Liver (tissue), 9 donors: ENCODE data around the gene GOSR2. TPM values are rescaled to one million over a fixed set of nuclear protein-coding genes. Genes with fewer than 3 reads are reported as not detected.
A peak's percentile ranks its signal among the peaks of the same experiment; 100 is the strongest.

Source experiments
- DNase-seq: peaks from one replicate; pipeline ENCODE4 v3.0.0-alpha.2; 2017; ENCODE audit warnings: low spot score
- H3K27ac ChIP-seq, 2 donors: one replicate each; pipeline ENCODE4 v1.7.0; 2013; ENCODE audit warnings: inconsistent platforms in 2 of 2, low read length in 2 of 2, control low read depth in 1 of 2, low read depth in 1 of 2, mild to moderate bottlenecking in 1 of 2
- H3K27me3 ChIP-seq, 4 donors: one replicate each; pipeline versions ENCODE4 v1.6.1 to v1.7.0; 2013; ENCODE audit warnings: low read length in 3 of 4, inconsistent platforms in 1 of 4, mild to moderate bottlenecking in 1 of 4, moderate library complexity in 1 of 4; ENCODE audit not compliant: control insufficient read depth in 4 of 4, insufficient read depth in 4 of 4
- H3K36me3 ChIP-seq, 4 donors: one replicate each; pipeline versions ENCODE4 v1.6.1 to v1.7.0; 2013; ENCODE audit warnings: low read length in 3 of 4, mild to moderate bottlenecking in 3 of 4, low read depth in 1 of 4, moderate library complexity in 1 of 4; ENCODE audit not compliant: control insufficient read depth in 4 of 4, insufficient read depth in 3 of 4
- H3K4me1 ChIP-seq, 4 donors: one replicate each; pipeline versions ENCODE4 v1.6.1 to v1.7.0; 2013; ENCODE audit warnings: low read length in 3 of 4, mild to moderate bottlenecking in 3 of 4, moderate library complexity in 1 of 4; ENCODE audit not compliant: control insufficient read depth in 4 of 4, insufficient read depth in 4 of 4
- H3K4me3 ChIP-seq, 3 donors: one replicate each; pipeline versions ENCODE4 v1.6.1 to v1.7.0; 2013; ENCODE audit warnings: low read length in 3 of 3, control low read depth in 1 of 3, low read depth in 1 of 3, mild to moderate bottlenecking in 1 of 3
- H3K9ac ChIP-seq, 2 donors: one replicate each; pipeline ENCODE4 v1.7.0; 2013; ENCODE audit warnings: low read length in 2 of 2, mild to moderate bottlenecking in 2 of 2, moderate library complexity in 2 of 2, control low read depth in 1 of 2, low read depth in 1 of 2
- H3K9me3 ChIP-seq, 4 donors: one replicate each; pipeline versions ENCODE4 v1.6.1 to v1.7.0; 2013; ENCODE audit warnings: low read length in 3 of 4; ENCODE audit not compliant: control insufficient read depth in 4 of 4
- ATF3 ChIP-seq: IDR thresholded peaks from 2 replicates; pipeline ENCODE4 v1.6.1; 2016; ENCODE audit warnings: antibody characterized with exemption
- CTCF ChIP-seq: fragments of 150-350 bp; IDR thresholded peaks from 2 replicates; pipeline ENCODE4 v1.5.1; 2017; ENCODE audit warnings: improper control_type of control experiment, low read depth, low read length; ENCODE audit not compliant: missing input control
- EGR1 ChIP-seq, 2 donors: IDR thresholded peaks; 2 replicates each; pipeline ENCODE4 v1.6.1; 2016 to 2018; ENCODE audit warnings: antibody characterized with exemption in 2 of 2, low read depth in 2 of 2
- FOXA1 ChIP-seq: IDR thresholded peaks from 2 replicates; pipeline ENCODE4 v1.6.1; 2016; ENCODE audit warnings: antibody characterized with exemption
- FOXA2 ChIP-seq: IDR thresholded peaks from 2 replicates; pipeline ENCODE4 v1.6.1; 2016; ENCODE audit warnings: antibody characterized with exemption
- GABPA ChIP-seq, 2 donors: IDR thresholded peaks in 1 of 2; conservative IDR thresholded peaks in 1 of 2; 2 replicates each; pipeline ENCODE4 v1.6.1; 2016; ENCODE audit warnings: antibody characterized with exemption in 2 of 2, mild to moderate bottlenecking in 1 of 2, moderate library complexity in 1 of 2
- HNF4G ChIP-seq: IDR thresholded peaks from 2 replicates; pipeline ENCODE4 v1.6.1; 2016; ENCODE audit warnings: antibody characterized with exemption
- NR2F2 ChIP-seq: IDR thresholded peaks from 2 replicates; pipeline ENCODE4 v1.6.1; 2016; ENCODE audit warnings: antibody characterized with exemption
- RAD21 ChIP-seq, 2 donors: IDR thresholded peaks; 2 replicates each; pipeline ENCODE4 v1.6.1; 2016; ENCODE audit warnings: antibody characterized with exemption in 2 of 2, mild to moderate bottlenecking in 2 of 2
- REST ChIP-seq: IDR thresholded peaks from 2 replicates; pipeline ENCODE4 v1.6.1; 2016; ENCODE audit warnings: antibody characterized with exemption, mild to moderate bottlenecking
- SP1 ChIP-seq: IDR thresholded peaks from 2 replicates; pipeline ENCODE4 v1.6.1; 2018; ENCODE audit warnings: antibody characterized with exemption, mild to moderate bottlenecking
- WGBS: extraction: QIAGEN DNeasy Blood & Tissue Kit; methylation state at CpG from one replicate; pipeline ENCODE4 v1.1.7; 2013; 5-methylcytosine and 5-hydroxymethylcytosine counted together
- polyA plus RNA-seq, 2 donors: library from polyadenylated mRNA; stranded (reverse) in 1 of 2; unstranded in 1 of 2; fragments of 200-250 nt in 1 of 2; fragments of >200 nt in 1 of 2; fragmentation: Nextera tagmentation in 1 of 2; extraction: Ambion mirVana in 1 of 2; gene quantifications; one replicate each; pipeline versions ENCODE4 v1.2.1 to v1.2.3, GENCODE V29; 2013 to 2015
- total RNA-seq, 2 donors: library from RNA; depleted of rRNA; stranded (reverse); fragments of >200 nt; gene quantifications; one replicate each; pipeline ENCODE4 v1.2.3, GENCODE V29; 2014
- donor health status: healthy.
- donor health status: healthy.
- donor health status: healthy.
- donor health status: healthy.
- donor health status: healthy.

Gene GOSR2
- total and polyA plus RNA-seq, 4 donors = 19.9 to 43.8 (median 21.0) TPM

- H3K9me3 ChIP-seq = no peaks in the 10 kb centered on the region
- peaks cover 9 to 42% (median 34%) of the 10 kb centered on the region in 4 donors for H3K36me3 ChIP-seq
- H3K27ac ChIP-seq = peak overlapping the region in 1 of 2 donors; percentile 45
- no peak overlapping the region for H3K4me3 ChIP-seq
- DNase-seq = no peak
- WGBS = 79% methylated on average over 10 of the region's 10 CpGs
- peaks cover 16 to 31% (median 25%) of the 10 kb centered on the region in 4 donors for H3K4me1 ChIP-seq
- no peak overlapping the region for H3K9ac ChIP-seq
- no peaks in the 10 kb centered on the region for H3K27me3 ChIP-seq
- TF ChIP-seq ATF3 (no peak), SP1 (no peak), NR2F2 (peak; percentile 94), FOXA2 (no peak)
Measured at GRCh38 chr17:46928467-46929261, 5.7 kb downstream of the GOSR2 start.

GRCh38 chr17:46929413-46929812 lies 6.5 kb downstream of the GOSR2 start:
- H3K27me3 ChIP-seq = no peaks in the 10 kb centered on the region
- WGBS = 80% methylated on average over 6 of the region's 6 CpGs
- no peak overlapping the region for H3K27ac ChIP-seq
- H3K4me1 ChIP-seq = peaks cover 15 to 23% (median 18%) of the 10 kb centered on the region in 4 donors
- H3K9ac ChIP-seq = no peak overlapping the region
- DNase-seq = no peak
- no peaks in the 10 kb centered on the region for H3K9me3 ChIP-seq
- H3K36me3 ChIP-seq = peaks cover 13 to 49% (median 39%) of the 10 kb centered on the region in 4 donors
- H3K4me3 ChIP-seq = no peak overlapping the region
- no peak for TF ChIP-seq CTCF
- no peak for TF ChIP-seq REST
- TF ChIP-seq FOXA1 = no peak
- TF ChIP-seq GABPA (IDR thresholded peaks at IDR 0.05 in 1 of 2, conservative IDR thresholded peaks at IDR 0.05 in 1 of 2) = no peak
- no peak for TF ChIP-seq FOXA2
- no peak for TF ChIP-seq RAD21 (IDR thresholded peaks at IDR 0.05)

GRCh38 chr17:46930051-46930450 lies 7.1 kb downstream of the GOSR2 start:
- 92% methylated on average over 4 of the region's 4 CpGs for WGBS
- H3K9ac ChIP-seq = no peak overlapping the region
- H3K4me1 ChIP-seq = peaks cover 9 to 17% (median 12%) of the 10 kb centered on the region in 4 donors

More at GRCh38 chr17:46930051-46930450, 7.1 kb downstream of the GOSR2 start:
- TF ChIP-seq REST (no peak), SP1 (no peak), GABPA (IDR thresholded peaks at IDR 0.05 in 1 of 2, conservative IDR thresholded peaks at IDR 0.05 in 1 of 2) (no peak), EGR1 (IDR thresholded peaks at IDR 0.05; ENCODE audit: low read depth in 2 of 2) (no peak), RAD21 (IDR thresholded peaks at IDR 0.05) (no peak), HNF4G (no peak)
- no peak overlapping the region for H3K27ac ChIP-seq
- H3K27me3 ChIP-seq = no peaks in the 10 kb centered on the region
- DNase-seq = no peak
- no peak overlapping the region for H3K4me3 ChIP-seq
- peaks cover 13 to 55% (median 44%) of the 10 kb centered on the region in 4 donors for H3K36me3 ChIP-seq
- H3K9me3 ChIP-seq = no peaks in the 10 kb centered on the region
